HG03064 (cell line): ENCODE results near the gene PIANP.

Experiments
- ATAC-seq: cut with Tn5 transposase; IDR thresholded peaks from one replicate; pipeline ENCODE4 v1.9.1; 2021; ENCODE audit warnings: low read depth; ENCODE audit not compliant: unreplicated experiment

Gene PIANP

GRCh38 chr12:6684609-6685008, 16.0 kb downstream of the PIANP start:
- ATAC-seq: no peak

- no peak for ATAC-seq
Measured at GRCh38 chr12:6676962-6677361, 23.7 kb downstream of the PIANP start.

GRCh38 chr12:6672143-6672542, 28.5 kb downstream of the PIANP start:
- no peak for ATAC-seq

GRCh38 chr12:6667559-6668210, 32.9 kb downstream of the PIANP start:
- no peak for ATAC-seq

GRCh38 chr12:6666211-6666610, 34.4 kb downstream of the PIANP start:
- ATAC-seq: no peak

GRCh38 chr12:6664902-6665301, 35.7 kb downstream of the PIANP start:
- ATAC-seq: no peak

GRCh38 chr12:6662906-6663742, 37.5 kb downstream of the PIANP start, which contains the start of gene ING4:
Gene ING4 (minus strand): TSS chr12:6663119. CDS start chr12:6663101, 18 bp downstream.
- ATAC-seq: peak; percentile 93

- ATAC-seq: no peak
Measured at GRCh38 chr12:6662602-6662905, 38.1 kb downstream of the PIANP start.

GRCh38 chr12:6653987-6654386, 46.6 kb downstream of the PIANP start:
- ATAC-seq: no peak

GRCh38 chr12:6653342-6653741, 47.3 kb downstream of the PIANP start:
- no peak for ATAC-seq

GRCh38 chr12:6652391-6652790, 48.2 kb downstream of the PIANP start:
- ATAC-seq: no peak

- ATAC-seq: no peak
Measured at GRCh38 chr12:6650832-6651231, 49.8 kb downstream of the PIANP start.

GRCh38 chr12:6647083-6647604, 53.5 kb downstream of the PIANP start, which contains the start of gene ACRBP:
Gene ACRBP (minus strand): TSS chr12:6647432. CDS start chr12:6647366, 66 bp downstream.
- no peak for ATAC-seq

- no peak for ATAC-seq
Measured at GRCh38 chr12:6646276-6647082, 54.1 kb downstream of the PIANP start.

- no peak for ATAC-seq
Measured at GRCh38 chr12:6644903-6645302, 55.7 kb downstream of the PIANP start.

- no peak for ATAC-seq
Measured at GRCh38 chr12:6644257-6644596, 56.4 kb downstream of the PIANP start.
